ENCODE data around the gene ARHGAP24.

ARHGAP24 gene

GRCh38 chr4:85688055-85688740 lies 213.2 kb downstream of the ARHGAP24 start:
- Histone ChIP-seq H3K27me3 (ENCODE audit: control insufficient read depth, insufficient read depth, low read length) (no peaks in the 10 kb centered on the region), H3K4me1 (ENCODE audit: control insufficient read depth, insufficient read depth, low read length) (no peaks in the 10 kb centered on the region), H3K9ac (ENCODE audit: low read depth, low read length) (no peak overlapping the region), H3K4me3 (ENCODE audit: low read length) (no peak overlapping the region), H3K9me3 (replicated peaks; ENCODE audit: low read length) (no peaks in the 10 kb centered on the region), H3K36me3 (ENCODE audit: insufficient read depth, low read length) (no peaks in the 10 kb centered on the region), H3K4me2 (ENCODE audit: low read length) (no peak overlapping the region)

GRCh38 chr4:85696661-85697060 lies 221.7 kb downstream of the ARHGAP24 start:
- Histone ChIP-seq H3K4me1 (ENCODE audit: control insufficient read depth, insufficient read depth, low read length) (no peaks in the 10 kb centered on the region), H3K36me3 (ENCODE audit: insufficient read depth, low read length) (no peaks in the 10 kb centered on the region), H3K4me2 (ENCODE audit: low read length) (no peak overlapping the region), H3K9ac (ENCODE audit: low read depth, low read length) (no peak overlapping the region), H3K4me3 (ENCODE audit: low read length) (no peak overlapping the region), H3K9me3 (replicated peaks; ENCODE audit: low read length) (no peaks in the 10 kb centered on the region), H3K27me3 (ENCODE audit: control insufficient read depth, insufficient read depth, low read length) (no peaks in the 10 kb centered on the region)

GRCh38 chr4:85697854-85698253 lies 222.9 kb downstream of the ARHGAP24 start:
- no peak overlapping the region for H3K4me3 ChIP-seq (ENCODE audit: low read length)
- no peaks in the 10 kb centered on the region for H3K36me3 ChIP-seq (ENCODE audit: insufficient read depth, low read length)
- H3K9me3 ChIP-seq (replicated peaks; ENCODE audit: low read length), result no peaks in the 10 kb centered on the region
- no peaks in the 10 kb centered on the region for H3K27me3 ChIP-seq (ENCODE audit: control insufficient read depth, insufficient read depth, low read length)
- H3K9ac ChIP-seq (ENCODE audit: low read depth, low read length), result no peak overlapping the region
- H3K4me2 ChIP-seq (ENCODE audit: low read length), result no peak overlapping the region
- no peaks in the 10 kb centered on the region for H3K4me1 ChIP-seq (ENCODE audit: control insufficient read depth, insufficient read depth, low read length)

GRCh38 chr4:85700362-85700761 lies 225.4 kb downstream of the ARHGAP24 start:
- H3K4me1 ChIP-seq (ENCODE audit: control insufficient read depth, insufficient read depth, low read length), result no peaks in the 10 kb centered on the region

GRCh38 chr4:85701861-85702321 lies 226.9 kb downstream of the ARHGAP24 start:
- H3K9ac ChIP-seq (ENCODE audit: low read depth, low read length), result no peak overlapping the region
- H3K27me3 ChIP-seq (ENCODE audit: control insufficient read depth, insufficient read depth, low read length), result no peaks in the 10 kb centered on the region
- no peak overlapping the region for H3K4me2 ChIP-seq (ENCODE audit: low read length)
- H3K4me1 ChIP-seq (ENCODE audit: control insufficient read depth, insufficient read depth, low read length), result no peaks in the 10 kb centered on the region
- H3K4me3 ChIP-seq (ENCODE audit: low read length), result no peak overlapping the region
- no peaks in the 10 kb centered on the region for H3K9me3 ChIP-seq (replicated peaks; ENCODE audit: low read length)
- no peaks in the 10 kb centered on the region for H3K36me3 ChIP-seq (ENCODE audit: insufficient read depth, low read length)

More at GRCh38 chr4:85700362-85700761, 225.4 kb downstream of the ARHGAP24 start:
- no peaks in the 10 kb centered on the region for H3K27me3 ChIP-seq (ENCODE audit: control insufficient read depth, insufficient read depth, low read length)
- no peak overlapping the region for H3K4me2 ChIP-seq (ENCODE audit: low read length)
- H3K4me3 ChIP-seq (ENCODE audit: low read length), result no peak overlapping the region
- H3K36me3 ChIP-seq (ENCODE audit: insufficient read depth, low read length), result no peaks in the 10 kb centered on the region
- H3K9me3 ChIP-seq (replicated peaks; ENCODE audit: low read length), result no peaks in the 10 kb centered on the region
- H3K9ac ChIP-seq (ENCODE audit: low read depth, low read length), result no peak overlapping the region

- peaks cover 5% of the 10 kb centered on the region for H3K4me1 ChIP-seq (ENCODE audit: control insufficient read depth, insufficient read depth, low read length)
- H3K36me3 ChIP-seq (ENCODE audit: insufficient read depth, low read length), result no peaks in the 10 kb centered on the region
- no peaks in the 10 kb centered on the region for H3K27me3 ChIP-seq (ENCODE audit: control insufficient read depth, insufficient read depth, low read length)
- H3K4me2 ChIP-seq (ENCODE audit: low read length), result no peak overlapping the region
- no peak overlapping the region for H3K9ac ChIP-seq (ENCODE audit: low read depth, low read length)
- no peaks in the 10 kb centered on the region for H3K9me3 ChIP-seq (replicated peaks; ENCODE audit: low read length)
- no peak overlapping the region for H3K4me3 ChIP-seq (ENCODE audit: low read length)
These were observed 228.1 kb downstream of the ARHGAP24 start for GRCh38 chr4:85703096-85703495.

- Histone ChIP-seq H3K9me3 (replicated peaks; ENCODE audit: low read length) (no peaks in the 10 kb centered on the region), H3K4me2 (ENCODE audit: low read length) (peak overlapping the region; percentile 53), H3K4me3 (ENCODE audit: low read length) (no peak overlapping the region), H3K4me1 (ENCODE audit: control insufficient read depth, insufficient read depth, low read length) (peaks cover 5% of the 10 kb centered on the region), H3K27me3 (ENCODE audit: control insufficient read depth, insufficient read depth, low read length) (no peaks in the 10 kb centered on the region), H3K36me3 (ENCODE audit: insufficient read depth, low read length) (no peaks in the 10 kb centered on the region), H3K9ac (ENCODE audit: low read depth, low read length) (peak overlapping the region; percentile 15)
These were observed 232.7 kb downstream of the ARHGAP24 start for GRCh38 chr4:85707611-85708010.

- no peaks in the 10 kb centered on the region for H3K9me3 ChIP-seq (replicated peaks; ENCODE audit: low read length)
- no peak overlapping the region for H3K4me3 ChIP-seq (ENCODE audit: low read length)
- H3K9ac ChIP-seq (ENCODE audit: low read depth, low read length), result no peak overlapping the region
- H3K4me1 ChIP-seq (ENCODE audit: control insufficient read depth, insufficient read depth, low read length), result peaks cover 5% of the 10 kb centered on the region
- H3K36me3 ChIP-seq (ENCODE audit: insufficient read depth, low read length), result no peaks in the 10 kb centered on the region
- no peaks in the 10 kb centered on the region for H3K27me3 ChIP-seq (ENCODE audit: control insufficient read depth, insufficient read depth, low read length)
- H3K4me2 ChIP-seq (ENCODE audit: low read length), result no peak overlapping the region
These were observed 233.5 kb downstream of the ARHGAP24 start for GRCh38 chr4:85708468-85708867.

- Histone ChIP-seq H3K4me3 (ENCODE audit: low read length) (no peak overlapping the region), H3K9me3 (replicated peaks; ENCODE audit: low read length) (no peaks in the 10 kb centered on the region), H3K4me2 (ENCODE audit: low read length) (no peak overlapping the region), H3K36me3 (ENCODE audit: insufficient read depth, low read length) (no peaks in the 10 kb centered on the region), H3K9ac (ENCODE audit: low read depth, low read length) (no peak overlapping the region), H3K27me3 (ENCODE audit: control insufficient read depth, insufficient read depth, low read length) (no peaks in the 10 kb centered on the region), H3K4me1 (ENCODE audit: control insufficient read depth, insufficient read depth, low read length) (no peaks in the 10 kb centered on the region)
These were observed 238.1 kb downstream of the ARHGAP24 start for GRCh38 chr4:85713005-85713404.

GRCh38 chr4:85715991-85716737 lies 241.2 kb downstream of the ARHGAP24 start:
- Histone ChIP-seq H3K36me3 (ENCODE audit: insufficient read depth, low read length) (no peaks in the 10 kb centered on the region), H3K4me1 (ENCODE audit: control insufficient read depth, insufficient read depth, low read length) (peaks cover 9% of the 10 kb centered on the region), H3K9me3 (replicated peaks; ENCODE audit: low read length) (no peaks in the 10 kb centered on the region), H3K9ac (ENCODE audit: low read depth, low read length) (no peak overlapping the region), H3K4me3 (ENCODE audit: low read length) (no peak overlapping the region), H3K4me2 (ENCODE audit: low read length) (no peak overlapping the region), H3K27me3 (ENCODE audit: control insufficient read depth, insufficient read depth, low read length) (no peaks in the 10 kb centered on the region)

GRCh38 chr4:85717351-85717750 lies 242.4 kb downstream of the ARHGAP24 start:
- Histone ChIP-seq H3K9ac (ENCODE audit: low read depth, low read length) (no peak overlapping the region), H3K9me3 (replicated peaks; ENCODE audit: low read length) (no peaks in the 10 kb centered on the region), H3K27me3 (ENCODE audit: control insufficient read depth, insufficient read depth, low read length) (no peaks in the 10 kb centered on the region), H3K4me3 (ENCODE audit: low read length) (no peak overlapping the region), H3K4me2 (ENCODE audit: low read length) (no peak overlapping the region), H3K4me1 (ENCODE audit: control insufficient read depth, insufficient read depth, low read length) (peaks cover 12% of the 10 kb centered on the region), H3K36me3 (ENCODE audit: insufficient read depth, low read length) (no peaks in the 10 kb centered on the region)

GRCh38 chr4:85717847-85718246 lies 242.9 kb downstream of the ARHGAP24 start:
- Histone ChIP-seq H3K9me3 (replicated peaks; ENCODE audit: low read length) (no peaks in the 10 kb centered on the region), H3K9ac (ENCODE audit: low read depth, low read length) (no peak overlapping the region), H3K27me3 (ENCODE audit: control insufficient read depth, insufficient read depth, low read length) (no peaks in the 10 kb centered on the region), H3K36me3 (ENCODE audit: insufficient read depth, low read length) (no peaks in the 10 kb centered on the region), H3K4me1 (ENCODE audit: control insufficient read depth, insufficient read depth, low read length) (peaks cover 16% of the 10 kb centered on the region), H3K4me3 (ENCODE audit: low read length) (no peak overlapping the region), H3K4me2 (ENCODE audit: low read length) (no peak overlapping the region)

Data from skeletal muscle satellite cell (primary cell).